Spinal cord (tissue), 10 donors: Measurements from ENCODE around the gene CHD2. TPM values are rescaled to one million over a fixed set of nuclear protein-coding genes. Genes with fewer than 3 reads are reported as not detected.
"Not testable (repeated sequence)": the region's sequence is repeated elsewhere in the genome, so short reads cannot be mapped to it uniquely, and the experiment has no call there.

Experiments
- DNase-seq, 6 donors: peaks; one replicate each; pipeline versions ENCODE4 v3.0.0 to v3.0.0-alpha.2; 2013 to 2015; ENCODE audit warnings: low spot score in 6 of 6, low read depth in 4 of 6
- H3K27ac ChIP-seq: one replicate; pipeline ENCODE4 v1.5.1; 2013; ENCODE audit warnings: low read depth, low read length, control low read depth
- H3K27me3 ChIP-seq: one replicate; pipeline ENCODE4 v1.6.1; 2013; ENCODE audit warnings: low read length; ENCODE audit not compliant: control insufficient read depth, insufficient read depth
- H3K36me3 ChIP-seq: one replicate; pipeline ENCODE4 v1.6.1; 2013; ENCODE audit warnings: low read length; ENCODE audit not compliant: control insufficient read depth, insufficient read depth
- H3K4me1 ChIP-seq: one replicate; pipeline ENCODE4 v1.6.1; 2013; ENCODE audit warnings: low read length; ENCODE audit not compliant: control insufficient read depth, insufficient read depth
- H3K4me3 ChIP-seq: one replicate; pipeline ENCODE4 v1.5.1; 2013; ENCODE audit warnings: low read depth, low read length, control low read depth
- H3K9me3 ChIP-seq: one replicate; pipeline ENCODE4 v1.6.1; 2013; ENCODE audit warnings: low read length; ENCODE audit not compliant: control insufficient read depth, insufficient read depth
- WGBS: methylation state at CpG from one replicate; pipeline ENCODE4 v1.1.5; 2013; ENCODE audit warnings: missing lambda C conversion rate; ENCODE audit not compliant: insufficient coverage; 5-methylcytosine and 5-hydroxymethylcytosine counted together
- polyA plus RNA-seq, 2 donors: library from polyadenylated mRNA; unstranded; fragments of 120-200 nt; gene quantifications; one replicate each; pipeline ENCODE4 v1.2.1, GENCODE V29; 2013; ENCODE audit not compliant: insufficient read length in 2 of 2
- total RNA-seq, 2 donors: library from RNA; depleted of rRNA in 1 of 2; stranded (reverse); fragments of 120-200 nt in 1 of 2; fragments of >200 nt in 1 of 2; gene quantifications; one replicate each; pipeline versions ENCODE4 v1.2.3 to v1.2.4, GENCODE V29; 2013 to 2014
- donor health status: healthy.

The CHD2 gene
- total and polyA plus RNA-seq, 4 donors: 102 to 174 (median 105) TPM

DNA sequence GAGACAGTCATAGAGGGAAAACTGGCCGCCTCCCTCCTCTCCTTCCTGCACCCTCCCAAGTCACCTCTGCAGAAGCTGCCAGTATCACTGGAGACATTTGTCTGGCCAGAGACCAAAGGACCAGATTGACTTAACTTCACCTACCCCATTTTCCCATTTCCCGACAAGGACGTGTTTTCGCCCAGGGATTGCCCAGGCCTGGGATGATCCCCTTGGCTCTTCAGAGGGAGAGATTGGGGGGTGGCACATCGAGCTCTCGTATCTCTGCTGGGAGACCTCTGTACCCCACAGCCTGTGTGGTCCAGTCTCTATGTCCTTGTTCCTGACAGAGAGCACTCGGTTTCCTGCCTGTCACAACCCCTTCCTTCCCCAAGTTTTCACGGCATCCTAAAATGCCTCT lies 157.5 kb downstream of the CHD2 start:
- DNase-seq: no peak
- H3K4me1 ChIP-seq: peaks cover 87% of the 10 kb centered on the region
- WGBS: 60% methylated on average over 4 of the region's 8 CpGs
- H3K27me3 ChIP-seq: no peaks in the 10 kb centered on the region
- peaks cover 58% of the 10 kb centered on the region for H3K36me3 ChIP-seq
- peak overlapping the region; percentile 20 for H3K27ac ChIP-seq
- no peak overlapping the region for H3K4me3 ChIP-seq
- H3K9me3 ChIP-seq: no peaks in the 10 kb centered on the region

- Histone ChIP-seq H3K4me3 (no peak overlapping the region), H3K9me3 (no peaks in the 10 kb centered on the region), H3K4me1 (peaks cover 88% of the 10 kb centered on the region), H3K36me3 (peaks cover 56% of the 10 kb centered on the region), H3K27ac (peak overlapping the region; percentile 43), H3K27me3 (no peaks in the 10 kb centered on the region)
- no peak for DNase-seq
- 61% methylated on average over 7 of the region's 8 CpGs for WGBS
Measured at GRCh38 chr15:93058128-93058527, 158.0 kb downstream of the CHD2 start.

GRCh38 chr15:93058904-93059427 lies 158.8 kb downstream of the CHD2 start:
- peak overlapping the region; percentile 36 for H3K27ac ChIP-seq
- no peak overlapping the region for H3K4me3 ChIP-seq
- H3K4me1 ChIP-seq: peaks cover 88% of the 10 kb centered on the region
- no peak for DNase-seq
- H3K36me3 ChIP-seq: peaks cover 56% of the 10 kb centered on the region
- 48% methylated on average over 16 of the region's 18 CpGs for WGBS
- H3K9me3 ChIP-seq: no peaks in the 10 kb centered on the region
- H3K27me3 ChIP-seq: no peaks in the 10 kb centered on the region

GRCh38 chr15:93059442-93059841 lies 159.3 kb downstream of the CHD2 start:
- H3K4me3 ChIP-seq: no peak overlapping the region
- H3K9me3 ChIP-seq: no peaks in the 10 kb centered on the region
- peaks cover 93% of the 10 kb centered on the region for H3K4me1 ChIP-seq
- peak overlapping the region; percentile 36 for H3K27ac ChIP-seq
- no peak for DNase-seq
- H3K27me3 ChIP-seq: no peaks in the 10 kb centered on the region
- WGBS: 54% methylated on average over 7 of the region's 8 CpGs
- H3K36me3 ChIP-seq: peaks cover 61% of the 10 kb centered on the region

DNA sequence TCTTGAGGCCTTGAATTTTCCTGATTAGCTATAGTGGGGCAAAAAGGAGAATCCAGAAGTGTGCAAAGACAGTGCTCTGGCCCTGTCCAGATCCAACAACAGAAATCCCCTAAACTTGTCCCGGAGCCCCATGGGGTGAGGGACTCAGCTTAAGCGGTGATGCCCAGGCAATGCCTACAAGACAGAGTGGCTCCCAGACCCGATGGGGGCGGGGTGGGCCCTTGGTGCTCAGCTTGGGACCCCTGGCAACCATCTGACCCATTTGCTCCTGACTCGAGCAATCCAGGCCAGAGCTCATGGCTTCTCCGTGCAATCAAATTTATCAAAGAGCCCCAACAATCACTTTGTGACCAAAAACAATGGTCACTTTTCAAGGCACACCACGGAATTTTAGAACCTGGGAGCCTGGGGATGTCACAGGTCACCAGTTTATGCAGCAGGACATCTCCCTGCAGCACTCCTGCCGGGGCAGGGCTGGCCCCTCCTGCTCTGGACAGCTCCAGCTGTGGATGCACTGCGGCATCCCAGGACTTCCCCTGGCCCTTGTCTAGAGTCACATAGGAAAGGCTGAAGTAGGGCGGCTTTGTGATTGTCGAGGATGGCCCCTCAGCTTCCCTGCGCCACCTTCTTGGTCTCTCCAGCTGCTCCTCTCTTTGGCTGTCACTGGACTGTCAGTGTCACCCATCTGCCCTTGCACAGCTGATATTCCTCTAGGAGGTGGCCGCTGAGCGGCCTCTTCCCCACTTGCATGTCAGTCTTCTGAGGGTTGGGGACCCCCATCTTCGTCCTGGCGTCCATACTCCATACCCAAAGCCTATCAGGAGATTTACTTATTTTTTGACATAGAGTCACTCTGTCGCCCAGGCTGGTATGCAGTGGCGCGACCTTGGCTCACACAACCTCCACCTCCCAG lies 160.5 kb downstream of the CHD2 start:
- Histone ChIP-seq H3K36me3 (peaks cover 58% of the 10 kb centered on the region), H3K4me3 (no peak overlapping the region), H3K27me3 (no peaks in the 10 kb centered on the region), H3K27ac (peak overlapping the region; percentile 75), H3K4me1 (peaks cover 94% of the 10 kb centered on the region), H3K9me3 (no peaks in the 10 kb centered on the region)
- no peak for DNase-seq
- 44% methylated on average over 19 of the region's 19 CpGs for WGBS

GRCh38 chr15:93062628-93063261 lies 162.6 kb downstream of the CHD2 start:
- not testable (repeated sequence) for H3K4me3 ChIP-seq, H3K9me3 ChIP-seq, DNase-seq, H3K27me3 ChIP-seq
- 17% methylated on average over 5 of the region's 13 CpGs for WGBS
- H3K27ac ChIP-seq: peak overlapping the region; percentile 79
- H3K36me3 ChIP-seq: peaks cover 55% of the 10 kb centered on the region
- H3K4me1 ChIP-seq: peaks cover 90% of the 10 kb centered on the region

DNA sequence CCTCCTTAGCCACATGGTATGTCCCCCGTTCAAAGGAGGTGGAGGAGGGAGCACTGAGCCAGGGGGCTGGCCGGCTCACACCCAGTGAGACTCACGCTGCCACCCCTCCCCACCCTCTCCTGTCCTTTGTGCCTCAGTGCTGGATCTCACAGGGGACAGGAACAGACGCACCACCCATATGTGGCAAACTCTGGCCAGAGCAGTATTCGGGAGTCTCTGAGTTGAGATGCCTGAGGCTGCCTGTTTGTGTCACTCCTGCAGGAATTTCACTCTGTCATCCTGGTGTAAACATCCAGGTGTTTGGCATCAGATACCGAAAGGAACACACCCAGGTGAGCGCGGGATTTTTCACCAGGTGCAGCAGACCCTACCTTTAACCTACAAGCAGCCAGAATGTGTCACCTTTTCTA lies 163.1 kb downstream of the CHD2 start:
- Histone ChIP-seq H3K4me1 (peaks cover 88% of the 10 kb centered on the region), H3K9me3 (no peaks in the 10 kb centered on the region), H3K36me3 (peaks cover 55% of the 10 kb centered on the region), H3K4me3 (no peak overlapping the region), H3K27me3 (no peaks in the 10 kb centered on the region), H3K27ac (peak overlapping the region; percentile 79)
- 59% methylated on average over 5 of the region's 8 CpGs for WGBS
- no peak for DNase-seq

- DNase-seq: no peak
- peak overlapping the region; percentile 79 for H3K27ac ChIP-seq
- H3K36me3 ChIP-seq: peaks cover 50% of the 10 kb centered on the region
- H3K4me3 ChIP-seq: no peak overlapping the region
- no peaks in the 10 kb centered on the region for H3K9me3 ChIP-seq
- H3K27me3 ChIP-seq: no peaks in the 10 kb centered on the region
- peaks cover 89% of the 10 kb centered on the region for H3K4me1 ChIP-seq
- 57% methylated on average over 15 of the region's 23 CpGs for WGBS
Measured at GRCh38 chr15:93063796-93064690, 163.9 kb downstream of the CHD2 start.

- H3K4me3 ChIP-seq: no peak overlapping the region
- no peaks in the 10 kb centered on the region for H3K9me3 ChIP-seq
- WGBS: 53% methylated on average over 17 of the region's 23 CpGs
- peak overlapping the region; percentile 79 for H3K27ac ChIP-seq
- no peaks in the 10 kb centered on the region for H3K27me3 ChIP-seq
- H3K4me1 ChIP-seq: peaks cover 87% of the 10 kb centered on the region
- peaks cover 43% of the 10 kb centered on the region for H3K36me3 ChIP-seq
- DNase-seq: no peak
Measured at GRCh38 chr15:93065641-93066045, 165.5 kb downstream of the CHD2 start.
